ENCODE measurements around the gene LRRK1.

LRRK1 gene

GRCh38 chr15:100918034-100918689 is 995 bp upstream of the LRRK1 start:
- TF ChIP-seq FOXP2 (optimal IDR thresholded peaks at IDR 0.05; ENCODE audit: borderline replicate concordance, extremely low read depth, extremely low read length, insufficient read depth), result peak; percentile 19
- no peak for TF ChIP-seq POLR2AphosphoS5 (IDR thresholded peaks at IDR 0.05; ENCODE audit: low read depth, low read length)

GRCh38 chr15:100919481-100920405 is 586 bp downstream of the LRRK1 start:
- TF ChIP-seq REST (IDR thresholded peaks at IDR 0.05; ENCODE audit: insufficient read depth in 1 of 2, low read depth in 2 of 2, low read length in 2 of 2) (no peak), TAF1 (IDR thresholded peaks at IDR 0.05; ENCODE audit: borderline replicate concordance, insufficient read depth, low read length) (no peak), POLR2AphosphoS5 (IDR thresholded peaks at IDR 0.05; ENCODE audit: low read depth, low read length) (no peak), FOXP2 (optimal IDR thresholded peaks at IDR 0.05; ENCODE audit: borderline replicate concordance, extremely low read depth, extremely low read length, insufficient read depth) (no peak), SIN3A (IDR thresholded peaks at IDR 0.05; ENCODE audit: borderline replicate concordance, insufficient read depth, low read length) (no peak)

GRCh38 chr15:100920516-100921135 is 1.5 kb downstream of the LRRK1 start:
- TF ChIP-seq REST (IDR thresholded peaks at IDR 0.05; ENCODE audit: insufficient read depth in 1 of 2, low read depth in 2 of 2, low read length in 2 of 2), result no peak
- TF ChIP-seq TAF1 (IDR thresholded peaks at IDR 0.05; ENCODE audit: borderline replicate concordance, insufficient read depth, low read length), result no peak
- TF ChIP-seq FOXP2 (optimal IDR thresholded peaks at IDR 0.05; ENCODE audit: borderline replicate concordance, extremely low read depth, extremely low read length, insufficient read depth), result no peak

- TF ChIP-seq SIN3A (IDR thresholded peaks at IDR 0.05; ENCODE audit: borderline replicate concordance, insufficient read depth, low read length) (no peak), FOXP2 (optimal IDR thresholded peaks at IDR 0.05; ENCODE audit: borderline replicate concordance, extremely low read depth, extremely low read length, insufficient read depth) (no peak), POLR2AphosphoS5 (IDR thresholded peaks at IDR 0.05; ENCODE audit: low read depth, low read length) (no peak), REST (IDR thresholded peaks at IDR 0.05; ENCODE audit: insufficient read depth in 1 of 2, low read depth in 2 of 2, low read length in 2 of 2) (no peak), TAF1 (IDR thresholded peaks at IDR 0.05; ENCODE audit: borderline replicate concordance, insufficient read depth, low read length) (no peak)
These were observed 3.3 kb downstream of the LRRK1 start for GRCh38 chr15:100922192-100923040.

- TF ChIP-seq SIN3A (IDR thresholded peaks at IDR 0.05; ENCODE audit: borderline replicate concordance, insufficient read depth, low read length), result no peak
- no peak for TF ChIP-seq POLR2AphosphoS5 (IDR thresholded peaks at IDR 0.05; ENCODE audit: low read depth, low read length)
- no peak for TF ChIP-seq REST (IDR thresholded peaks at IDR 0.05; ENCODE audit: insufficient read depth in 1 of 2, low read depth in 2 of 2, low read length in 2 of 2)
- no peak for TF ChIP-seq TAF1 (IDR thresholded peaks at IDR 0.05; ENCODE audit: borderline replicate concordance, insufficient read depth, low read length)
- no peak for TF ChIP-seq FOXP2 (optimal IDR thresholded peaks at IDR 0.05; ENCODE audit: borderline replicate concordance, extremely low read depth, extremely low read length, insufficient read depth)
These were observed 3.9 kb downstream of the LRRK1 start for GRCh38 chr15:100923076-100923475.
